ENCODE measurements around the gene CDR2.

DNA sequence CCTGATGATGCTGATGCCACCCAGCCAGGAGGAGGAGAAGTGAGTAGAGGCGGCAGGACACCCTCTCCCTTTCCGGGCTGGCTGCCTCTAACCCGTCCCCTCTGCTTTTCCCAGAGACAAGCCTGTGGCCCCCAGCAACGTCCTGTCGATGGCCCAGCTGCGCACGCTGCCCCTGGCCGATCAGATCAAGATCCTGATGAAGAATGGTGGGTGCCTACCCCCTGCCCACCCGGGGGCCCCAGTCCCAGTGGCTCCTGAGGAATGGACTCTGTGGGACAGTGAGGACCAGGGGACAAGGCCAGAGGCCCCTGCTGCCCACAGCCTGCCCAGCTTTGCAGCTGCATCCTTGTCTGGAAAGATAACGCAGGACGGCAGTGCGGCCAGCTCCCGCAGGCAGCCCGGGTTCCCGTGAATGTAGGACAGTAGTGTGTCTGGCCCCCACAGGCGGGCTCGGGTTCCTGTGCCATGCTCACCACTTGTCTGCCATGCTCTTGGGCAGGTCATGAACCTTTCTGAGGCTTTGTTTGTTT is 57.4 kb downstream of the CDR2 start:
- TF ChIP-seq POLR2A (IDR thresholded peaks at IDR 0.05) = no peak
- TF ChIP-seq, protein P1, sequence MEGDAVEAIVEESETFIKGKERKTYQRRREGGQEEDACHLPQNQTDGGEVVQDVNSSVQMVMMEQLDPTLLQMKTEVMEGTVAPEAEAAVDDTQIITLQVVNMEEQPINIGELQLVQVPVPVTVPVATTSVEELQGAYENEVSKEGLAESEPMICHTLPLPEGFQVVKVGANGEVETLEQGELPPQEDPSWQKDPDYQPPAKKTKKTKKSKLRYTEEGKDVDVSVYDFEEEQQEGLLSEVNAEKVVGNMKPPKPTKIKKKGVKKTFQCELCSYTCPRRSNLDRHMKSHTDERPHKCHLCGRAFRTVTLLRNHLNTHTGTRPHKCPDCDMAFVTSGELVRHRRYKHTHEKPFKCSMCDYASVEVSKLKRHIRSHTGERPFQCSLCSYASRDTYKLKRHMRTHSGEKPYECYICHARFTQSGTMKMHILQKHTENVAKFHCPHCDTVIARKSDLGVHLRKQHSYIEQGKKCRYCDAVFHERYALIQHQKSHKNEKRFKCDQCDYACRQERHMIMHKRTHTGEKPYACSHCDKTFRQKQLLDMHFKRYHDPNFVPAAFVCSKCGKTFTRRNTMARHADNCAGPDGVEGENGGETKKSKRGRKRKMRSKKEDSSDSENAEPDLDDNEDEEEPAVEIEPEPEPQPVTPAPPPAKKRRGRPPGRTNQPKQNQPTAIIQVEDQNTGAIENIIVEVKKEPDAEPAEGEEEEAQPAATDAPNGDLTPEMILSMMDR (IDR thresholded peaks at IDR 0.05) = no peak

Data from esophagus squamous epithelium (tissue), 4 donors.